K562 (cell line): ENCODE results near the gene ZBTB42. TPM values are rescaled to one million over a fixed set of nuclear protein-coding genes. Genes with fewer than 3 reads are reported as not detected.
A peak's percentile ranks its signal among the peaks of the same experiment; 100 is the strongest.

Experiments used
- BHLHE40 ChIP-seq: IDR thresholded peaks from 2 replicates; pipeline ENCODE4 v1.6.1; 2011; ENCODE audit warnings: low read length, improper control_type of control experiment
- KLF6 ChIP-seq: fragments of 250-450 bp; sonication (Bioruptor Pico); IDR thresholded peaks from 2 replicates; pipeline ENCODE4 v1.4.0; 2020; ENCODE audit warnings: mild to moderate bottlenecking, moderate library complexity, borderline replicate concordance
- LEF1 ChIP-seq: fragments of 450-650 bp; IDR thresholded peaks from 2 replicates; pipeline ENCODE4 v1.6.1; 2016; ENCODE audit warnings: mild to moderate bottlenecking
- NONO ChIP-seq, 2 experiments: fragments of 200-400 bp in 1 of 2; fragments of 450-650 bp in 1 of 2; formaldehyde crosslinking in 1 of 2; IDR thresholded peaks; 2 replicates each; pipeline ENCODE4 v1.6.1; 2017; ENCODE audit warnings: low read depth in 2 of 2, mild to moderate bottlenecking in 2 of 2, moderate library complexity in 2 of 2, low read length in 1 of 2
- PCBP2 ChIP-seq: fragments of 200-400 bp; formaldehyde crosslinking; IDR thresholded peaks from 2 replicates; pipeline ENCODE4 v1.6.1; 2018; ENCODE audit warnings: low read length, low read depth, mild to moderate bottlenecking, moderate library complexity; ENCODE audit not compliant: poor library complexity, severe bottlenecking
- PYGO2 ChIP-seq: fragments of 450-650 bp; IDR thresholded peaks from 2 replicates; pipeline ENCODE4 v1.6.1; 2016; ENCODE audit warnings: mild to moderate bottlenecking, missing genetic modification characterization, moderate library complexity, missing compliant biosample characterization
- REST ChIP-seq, 2 experiments: fragments of 450-650 bp; formaldehyde crosslinking in 1 of 2; IDR thresholded peaks; 2 replicates each; pipeline versions ENCODE4 v1.4.0 to v1.6.1; 2014 to 2020; ENCODE audit warnings: mild to moderate bottlenecking in 2 of 2, borderline replicate concordance in 1 of 2, low read depth in 1 of 2
- SRF ChIP-seq, 2 experiments: fragments of 250-450, 450-650 bp in 1 of 2; sonication (Bioruptor Pico) in 1 of 2; sonication (generic) in 1 of 2; formaldehyde crosslinking; IDR thresholded peaks; 2 replicates each; pipeline versions ENCODE4 v1.5.0 to v1.5.1; 2020 to 2022; ENCODE audit warnings: mild to moderate bottlenecking in 1 of 2, missing genetic modification reagents in 1 of 2
- TCF7 ChIP-seq: sonication (generic); IDR thresholded peaks from 2 replicates; pipeline ENCODE4 v1.6.1; 2016; ENCODE audit warnings: antibody characterized with exemption, borderline replicate concordance
- ZBTB7A ChIP-seq: IDR thresholded peaks from 2 replicates; pipeline ENCODE4 v1.6.1; 2011; ENCODE audit warnings: low read depth, mild to moderate bottlenecking, low read length, moderate library complexity, borderline replicate concordance; ENCODE audit not compliant: control insufficient read depth
- ZNF165 ChIP-seq: fragments of 250-450 bp; sonication (Bioruptor Pico); IDR thresholded peaks from 2 replicates; pipeline ENCODE4 v1.4.0; 2020; ENCODE audit warnings: borderline replicate concordance
- polyA plus RNA-seq, 8 experiments: library from polyadenylated mRNA; depleted of rRNA in 4 of 8; stranded (reverse) in 5 of 8; unstranded in 3 of 8; fragments of >200 nt; fragmentation: Nextera tagmentation in 2 of 8; fragmentation: Illumina TruSeq in 1 of 8; extraction: Ambion mirVana in 2 of 8; extraction: Trizol in 1 of 8; gene quantifications; 2 replicates each; pipeline versions ENCODE4 v1.2.1 to v1.2.3, GENCODE V29; 2011 to 2014; ENCODE audit warnings: inconsistent platforms in 1 of 8, missing spikeins in 1 of 8
- total RNA-seq, 7 experiments: library from RNA; depleted of rRNA in 6 of 7; stranded (reverse); fragments of >200 nt in 6 of 7; fragmentation: Illumina TruSeq in 2 of 7; extraction: Trizol in 2 of 7; gene quantifications; 2 replicates each; pipeline versions ENCODE4 v1.2.1 to v1.2.3, GENCODE V29; 2011 to 2021; ENCODE audit warnings: low replicate concordance in 1 of 7
- TF ChIP-seq, protein P1 (sequence below): fragments of 250-450 bp; sonication (Bioruptor Pico); IDR thresholded peaks from 2 replicates; pipeline ENCODE4 v1.4.0; 2020; ENCODE audit warnings: borderline replicate concordance
- TF ChIP-seq, protein P2 (sequence below): sonication (generic); formaldehyde crosslinking; IDR thresholded peaks from 2 replicates; pipeline ENCODE4 v1.9.0; 2022; ENCODE audit warnings: mild to moderate bottlenecking, missing genetic modification reagents

Gene ZBTB42
- total and polyA plus RNA-seq, 9 of the 15 experiments (the other 6 are each of a cell fraction or from before 2014, with no cell fraction given): 0.03 to 8.5 (median 2.4) TPM

DNA sequence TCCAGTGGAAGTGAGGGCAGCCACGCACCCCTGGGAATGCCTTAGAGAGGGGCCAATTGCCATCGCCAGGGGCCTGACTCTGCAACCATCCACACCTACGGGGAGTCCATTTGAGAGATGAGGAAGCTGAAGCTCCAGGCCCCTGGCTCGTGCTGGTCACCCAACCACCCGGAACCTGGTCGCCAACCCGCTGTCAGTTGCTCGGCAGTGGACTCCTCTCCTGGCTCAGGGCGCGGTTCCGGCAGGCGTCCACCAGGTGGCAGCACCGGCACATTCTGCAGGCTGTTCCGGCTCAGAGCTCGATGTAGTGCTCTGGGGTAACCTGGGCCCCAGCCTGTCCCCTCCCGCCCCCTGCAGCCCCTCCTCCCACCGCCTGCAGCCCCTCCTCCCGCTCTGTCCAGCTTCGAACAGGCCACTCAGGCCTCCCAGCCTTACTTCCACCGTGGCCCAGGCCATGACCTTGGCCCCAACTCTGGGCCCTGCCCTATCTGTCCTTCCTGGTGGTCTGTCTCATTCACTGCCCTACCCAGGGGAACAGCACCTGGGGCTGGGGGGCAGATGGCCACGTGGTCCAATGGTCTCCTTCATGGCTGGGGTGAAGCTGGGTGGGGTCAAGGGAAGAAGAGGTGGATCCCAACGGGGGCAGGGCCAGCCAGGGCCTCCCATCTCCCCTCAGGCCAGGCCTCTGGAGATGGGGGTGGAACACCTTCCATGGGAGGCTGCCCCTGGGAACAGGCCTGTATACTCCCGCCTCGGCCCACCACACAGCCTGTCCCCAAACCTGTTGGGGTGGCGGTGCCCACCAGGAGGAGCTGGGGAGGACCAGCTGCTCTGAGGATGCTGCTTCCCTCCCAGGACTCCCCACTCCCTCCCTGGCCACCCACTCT is 32.2 kb upstream of the ZBTB42 start (continued):
- TF ChIP-seq REST (IDR thresholded peaks at IDR 0.05; ENCODE audit: borderline replicate concordance) (peak; percentile 59; the same call in 1 of the 2 replicates), REST (CRISPR knock-in tag; IDR thresholded peaks at IDR 0.05; ENCODE audit: low read depth) (no peak), PCBP2 (no peak), ZNF165 (CRISPR knock-in tag) (no peak), PYGO2 (tag) (no peak), TCF7 (no peak), ZBTB7A (peak; percentile 72; the same call in 1 of the 2 replicates), LEF1 (no peak), BHLHE40 (peak; percentile 33; the same call in 1 of the 2 replicates), SRF (CRISPR knock-in tag; IDR thresholded peaks at IDR 0.05) (no peak), KLF6 (CRISPR knock-in tag) (no peak), NONO (IDR thresholded peaks at IDR 0.05; ENCODE audit: low read depth in 2 of 2, low read length in 1 of 2) (no peak)
- TF ChIP-seq, protein P1, sequence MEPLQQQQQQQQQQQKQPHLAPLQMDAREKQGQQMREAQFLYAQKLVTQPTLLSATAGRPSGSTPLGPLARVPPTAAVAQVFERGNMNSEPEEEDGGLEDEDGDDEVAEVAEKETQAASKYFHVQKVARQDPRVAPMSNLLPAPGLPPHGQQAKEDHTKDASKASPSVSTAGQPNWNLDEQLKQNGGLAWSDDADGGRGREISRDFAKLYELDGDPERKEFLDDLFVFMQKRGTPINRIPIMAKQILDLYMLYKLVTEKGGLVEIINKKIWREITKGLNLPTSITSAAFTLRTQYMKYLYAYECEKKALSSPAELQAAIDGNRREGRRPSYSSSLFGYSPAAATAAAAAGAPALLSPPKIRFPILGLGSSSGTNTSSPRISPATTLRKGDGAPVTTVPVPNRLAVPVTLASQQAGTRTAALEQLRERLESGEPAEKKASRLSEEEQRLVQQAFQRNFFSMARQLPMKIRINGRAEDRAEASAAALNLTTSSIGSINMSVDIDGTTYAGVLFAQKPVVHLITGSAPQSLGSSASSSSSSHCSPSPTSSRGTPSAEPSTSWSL (CRISPR knock-in tag): no peak
- TF ChIP-seq, protein P2, sequence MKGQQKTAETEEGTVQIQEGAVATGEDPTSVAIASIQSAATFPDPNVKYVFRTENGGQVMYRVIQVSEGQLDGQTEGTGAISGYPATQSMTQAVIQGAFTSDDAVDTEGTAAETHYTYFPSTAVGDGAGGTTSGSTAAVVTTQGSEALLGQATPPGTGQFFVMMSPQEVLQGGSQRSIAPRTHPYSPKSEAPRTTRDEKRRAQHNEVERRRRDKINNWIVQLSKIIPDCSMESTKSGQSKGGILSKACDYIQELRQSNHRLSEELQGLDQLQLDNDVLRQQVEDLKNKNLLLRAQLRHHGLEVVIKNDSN (CRISPR knock-in tag): peak; percentile 73
